ENCODE data around the gene PIK3R2. TPM values are rescaled to one million over a fixed set of nuclear protein-coding genes. Genes with fewer than 3 reads are reported as not detected.

PIK3R2 gene
- total and polyA plus RNA-seq, 2 of the 13 experiments (the other 11 are each of a cell fraction or from before 2014, with no cell fraction given), result 18.6 to 25.3 TPM

- TF ChIP-seq GATAD2A (CRISPR knock-in tag; IDR thresholded peaks at IDR 0.05) (peak; percentile 80), HOXA3 (CRISPR knock-in tag; IDR thresholded peaks at IDR 0.05) (peak; percentile 86), ZNF205 (CRISPR knock-in tag; IDR thresholded peaks at IDR 0.05) (no peak), RXRA (CRISPR knock-in tag; IDR thresholded peaks at IDR 0.05) (no peak; the same call in 1 of the 2 replicates), HNF1A (IDR thresholded peaks at IDR 0.05; ENCODE audit: low read depth) (peak; percentile 99), HNF1A (CRISPR knock-in tag; IDR thresholded peaks at IDR 0.05; ENCODE audit: borderline replicate concordance) (peak; percentile 99), ZNF207 (IDR thresholded peaks at IDR 0.05; ENCODE audit: borderline replicate concordance) (no peak), ZNF280D (CRISPR knock-in tag; IDR thresholded peaks at IDR 0.05) (peak; percentile 82), FOXK2 (IDR thresholded peaks at IDR 0.05) (no peak), ARID4A (CRISPR knock-in tag; IDR thresholded peaks at IDR 0.05; ENCODE audit: borderline replicate concordance) (peak; percentile 76; the same call in 1 of the 2 replicates), MIER2 (CRISPR knock-in tag; IDR thresholded peaks at IDR 0.05) (0 out of 2 replicates have a peak, but pooled peaks have one; percentile 19), SMAD1 (CRISPR knock-in tag; IDR thresholded peaks at IDR 0.05; ENCODE audit: borderline replicate concordance, low read depth) (no peak), MXI1 (IDR thresholded peaks at IDR 0.05; ENCODE audit: borderline replicate concordance, low read depth, low read length) (peak; percentile 78; the same call in 1 of the 3 replicates), TRAFD1 (CRISPR knock-in tag; IDR thresholded peaks at IDR 0.05; ENCODE audit: borderline replicate concordance) (no peak), GTF3A (CRISPR knock-in tag; conservative IDR thresholded peaks at IDR 0.05) (no peak), RFX5 (IDR thresholded peaks at IDR 0.05; ENCODE audit: low read depth, low read length) (no peak)
Measured at GRCh38 chr19:18135712-18136584, 17.0 kb upstream of the PIK3R2 start (continued).
